ACC112 (cell line): ENCODE measurements around the gene SLC6A12.
"Not testable (repeated sequence)": the region's sequence is repeated elsewhere in the genome, so short reads cannot be mapped to it uniquely, and the experiment has no call there.

Source experiments
- H2AFZ ChIP-seq: fragments of 200-600 bp; sonication (generic); one replicate; pipeline ENCODE4 v1.6.0; 2017; ENCODE audit warnings: antibody characterized with exemption, low read length; ENCODE audit not compliant: unreplicated experiment
- H3K27ac ChIP-seq: fragments of 200-600 bp; sonication (generic); 2 replicates; pipeline ENCODE4 v1.5.1; 2014; ENCODE audit warnings: low read depth, mild to moderate bottlenecking, antibody characterized with exemption, low read length, moderate library complexity
- H3K27me3 ChIP-seq: fragments of 200-600 bp; sonication (generic); 2 replicates; pipeline ENCODE4 v1.6.1; 2014; ENCODE audit warnings: mild to moderate bottlenecking, antibody characterized with exemption, low read length, moderate library complexity, mixed read lengths; ENCODE audit not compliant: insufficient read depth
- H3K36me3 ChIP-seq: fragments of 200-600 bp; sonication (generic); 2 replicates; pipeline ENCODE4 v1.6.1; 2016; ENCODE audit warnings: mild to moderate bottlenecking, antibody characterized with exemption, low read length, moderate library complexity, mixed read lengths; ENCODE audit not compliant: insufficient read depth
- H3K4me1 ChIP-seq: fragments of 200-600 bp; sonication (generic); one replicate; pipeline ENCODE4 v1.6.1; 2016; ENCODE audit warnings: low read length, mixed read lengths; ENCODE audit not compliant: insufficient read depth, unreplicated experiment, control insufficient read depth
- H3K4me3 ChIP-seq: fragments of 200-600 bp; sonication (generic); 2 replicates; pipeline ENCODE4 v1.5.1; 2014; ENCODE audit warnings: mild to moderate bottlenecking, low read depth, low read length
- H3K79me2 ChIP-seq: fragments of 200-600 bp; sonication (generic); one replicate; pipeline ENCODE4 v1.6.0; 2016; ENCODE audit warnings: low read length; ENCODE audit not compliant: control insufficient read depth, unreplicated experiment, insufficient read depth

SLC6A12 gene

DNA sequence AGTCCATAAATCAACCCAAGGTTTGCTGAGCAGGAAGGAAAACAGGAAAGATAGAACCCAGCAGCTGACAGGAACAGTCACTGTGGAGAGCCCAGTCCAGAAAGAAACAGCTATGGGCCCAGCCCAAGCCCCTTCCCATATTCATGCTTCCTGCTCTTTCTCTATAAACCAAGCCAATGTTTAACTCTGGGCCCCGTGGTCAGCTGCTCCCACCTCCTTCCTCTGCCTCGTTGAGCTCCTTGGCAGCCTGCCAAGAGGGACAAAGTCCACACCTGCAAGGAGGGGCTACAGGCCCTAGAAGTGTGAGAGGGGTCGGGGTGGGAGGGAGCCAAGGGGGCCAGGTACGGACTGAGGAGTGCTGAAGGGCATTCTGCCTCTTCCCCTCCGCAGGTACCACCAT, 38.7 kb upstream of the SLC6A12 start:
- Histone ChIP-seq H3K27me3 (peaks cover 65% of the 10 kb centered on the region), H3K4me1 (no peaks in the 10 kb centered on the region), H3K36me3 (no peaks in the 10 kb centered on the region)

GRCh38 chr12:247271-247670, 33.3 kb upstream of the SLC6A12 start:
- H3K27ac ChIP-seq = no peak overlapping the region

More for the DNA sequence above, 38.7 kb upstream of the SLC6A12 start:
- Histone ChIP-seq H3K4me3 (no peak overlapping the region), H3K27ac (no peak overlapping the region), H3K79me2 (no peaks in the 10 kb centered on the region), H2AFZ (no peak overlapping the region)

GRCh38 chr12:243381-243780, 29.4 kb upstream of the SLC6A12 start:
- Histone ChIP-seq H3K4me1 (no peaks in the 10 kb centered on the region), H3K27ac (no peak overlapping the region), H3K36me3 (no peaks in the 10 kb centered on the region), H2AFZ (no peak overlapping the region), H3K4me3 (no peak overlapping the region), H3K27me3 (peaks cover 41% of the 10 kb centered on the region), H3K79me2 (no peaks in the 10 kb centered on the region)

More at GRCh38 chr12:247271-247670, 33.3 kb upstream of the SLC6A12 start:
- H3K79me2 ChIP-seq = no peaks in the 10 kb centered on the region
- H3K4me1 ChIP-seq = no peaks in the 10 kb centered on the region
- H3K36me3 ChIP-seq = no peaks in the 10 kb centered on the region
- no peak overlapping the region for H2AFZ ChIP-seq
- H3K4me3 ChIP-seq = no peak overlapping the region
- H3K27me3 ChIP-seq = peaks cover 45% of the 10 kb centered on the region

- peaks cover 40% of the 10 kb centered on the region for H3K27me3 ChIP-seq
- H2AFZ ChIP-seq = no peak overlapping the region
These were observed 28.5 kb upstream of the SLC6A12 start for GRCh38 chr12:242496-242895.

DNA sequence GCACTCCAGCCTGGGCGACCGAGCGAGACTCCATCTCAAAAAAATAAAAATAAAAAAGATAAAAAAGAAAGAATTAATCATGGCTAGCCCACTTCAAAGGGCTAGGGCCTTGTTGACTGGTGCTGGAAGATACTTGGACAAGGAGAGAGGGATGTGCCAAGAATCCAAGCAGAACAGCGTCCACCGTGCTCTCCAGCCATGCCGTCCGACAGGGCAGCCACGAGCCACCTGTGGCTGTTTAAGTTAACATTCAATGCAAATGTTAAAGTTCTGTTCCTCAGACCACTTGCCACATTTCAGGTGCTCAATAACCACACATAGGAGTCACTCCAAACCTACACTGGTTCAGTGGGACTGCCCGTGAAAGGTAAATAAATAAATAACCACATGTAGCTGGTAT, 27.3 kb upstream of the SLC6A12 start:
- Histone ChIP-seq H3K4me3 (no peak overlapping the region), H3K79me2 (no peaks in the 10 kb centered on the region), H3K4me1 (no peaks in the 10 kb centered on the region), H2AFZ (no peak overlapping the region), H3K27ac (no peak overlapping the region), H3K36me3 (no peaks in the 10 kb centered on the region), H3K27me3 (peaks cover 48% of the 10 kb centered on the region)

More at GRCh38 chr12:242496-242895, 28.5 kb upstream of the SLC6A12 start:
- H3K36me3 ChIP-seq = no peaks in the 10 kb centered on the region
- H3K79me2 ChIP-seq = no peaks in the 10 kb centered on the region
- H3K27ac ChIP-seq = no peak overlapping the region
- H3K4me1 ChIP-seq = no peaks in the 10 kb centered on the region
- no peak overlapping the region for H3K4me3 ChIP-seq

DNA sequence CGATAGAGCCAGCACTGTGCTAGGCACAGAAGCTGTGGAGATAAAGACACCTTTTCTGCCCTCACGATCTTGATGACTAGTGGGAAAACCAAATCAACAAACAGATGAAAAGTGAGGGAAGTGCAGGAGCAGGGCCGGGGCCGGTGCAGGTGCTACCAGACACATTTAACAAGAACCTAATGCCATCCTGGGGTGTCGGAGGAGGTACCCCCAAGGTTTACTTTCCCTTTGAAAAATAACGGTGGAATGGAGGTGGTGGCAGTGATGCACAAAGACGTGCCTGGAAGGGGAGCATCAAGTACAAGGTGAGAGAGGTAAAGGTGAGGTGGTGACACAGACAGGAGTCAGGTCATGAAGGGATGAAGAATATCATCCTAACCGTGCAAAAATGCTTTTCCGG, 26.6 kb upstream of the SLC6A12 start:
- H2AFZ ChIP-seq = no peak overlapping the region
- H3K27me3 ChIP-seq = peaks cover 48% of the 10 kb centered on the region
- no peaks in the 10 kb centered on the region for H3K36me3 ChIP-seq

DNA sequence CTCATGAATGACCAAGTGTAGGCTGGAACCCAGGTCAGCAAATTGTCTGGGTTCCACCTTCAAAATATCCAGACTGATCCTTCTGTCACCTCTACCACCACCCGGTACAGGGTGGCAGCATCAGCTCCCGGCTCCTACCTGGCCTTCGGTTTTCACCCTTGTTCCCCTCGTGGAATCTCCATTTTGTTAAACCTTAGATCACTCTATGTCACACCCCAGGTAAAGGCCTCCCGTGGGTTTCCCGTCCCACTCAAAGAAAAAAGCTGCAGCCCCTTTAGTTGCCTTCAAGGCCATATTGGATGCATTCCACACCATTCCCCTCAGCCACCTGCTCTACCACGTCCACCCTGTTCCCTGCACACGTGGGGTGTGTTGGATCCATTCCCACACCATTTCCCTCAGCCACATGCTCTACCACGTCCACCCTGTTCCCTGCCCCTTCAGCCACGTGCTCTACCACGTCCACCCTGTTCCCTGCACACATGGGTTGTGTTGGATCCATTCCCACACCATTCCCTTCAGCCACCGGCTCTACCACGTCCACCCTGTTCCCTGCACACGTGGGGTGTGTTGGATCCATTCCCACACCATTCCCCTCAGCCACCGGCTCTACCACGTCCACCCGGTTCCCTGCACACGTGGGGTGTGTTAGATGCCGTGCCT, 24.9 kb upstream of the SLC6A12 start:
- Histone ChIP-seq H3K27ac (no peak overlapping the region), H2AFZ (no peak overlapping the region)

More for the DNA sequence above, 26.6 kb upstream of the SLC6A12 start:
- H3K79me2 ChIP-seq = no peaks in the 10 kb centered on the region
- no peaks in the 10 kb centered on the region for H3K4me1 ChIP-seq
- no peak overlapping the region for H3K27ac ChIP-seq
- no peak overlapping the region for H3K4me3 ChIP-seq

GRCh38 chr12:238116-238515, 24.2 kb upstream of the SLC6A12 start:
- H3K27me3 ChIP-seq = peaks cover 38% of the 10 kb centered on the region; the same call in 1 of the 2 replicates
- H3K36me3 ChIP-seq = no peaks in the 10 kb centered on the region
- H3K4me3 ChIP-seq = no peak overlapping the region
- H3K79me2 ChIP-seq = no peaks in the 10 kb centered on the region
- no peaks in the 10 kb centered on the region for H3K4me1 ChIP-seq
- H3K27ac ChIP-seq = no peak overlapping the region
- H2AFZ ChIP-seq = no peak overlapping the region

More for the DNA sequence above, 24.9 kb upstream of the SLC6A12 start:
- no peaks in the 10 kb centered on the region for H3K79me2 ChIP-seq
- H3K36me3 ChIP-seq = no peaks in the 10 kb centered on the region
- no peaks in the 10 kb centered on the region for H3K4me1 ChIP-seq
- H3K4me3 ChIP-seq = no peak overlapping the region
- H3K27me3 ChIP-seq = peaks cover 37% of the 10 kb centered on the region

DNA sequence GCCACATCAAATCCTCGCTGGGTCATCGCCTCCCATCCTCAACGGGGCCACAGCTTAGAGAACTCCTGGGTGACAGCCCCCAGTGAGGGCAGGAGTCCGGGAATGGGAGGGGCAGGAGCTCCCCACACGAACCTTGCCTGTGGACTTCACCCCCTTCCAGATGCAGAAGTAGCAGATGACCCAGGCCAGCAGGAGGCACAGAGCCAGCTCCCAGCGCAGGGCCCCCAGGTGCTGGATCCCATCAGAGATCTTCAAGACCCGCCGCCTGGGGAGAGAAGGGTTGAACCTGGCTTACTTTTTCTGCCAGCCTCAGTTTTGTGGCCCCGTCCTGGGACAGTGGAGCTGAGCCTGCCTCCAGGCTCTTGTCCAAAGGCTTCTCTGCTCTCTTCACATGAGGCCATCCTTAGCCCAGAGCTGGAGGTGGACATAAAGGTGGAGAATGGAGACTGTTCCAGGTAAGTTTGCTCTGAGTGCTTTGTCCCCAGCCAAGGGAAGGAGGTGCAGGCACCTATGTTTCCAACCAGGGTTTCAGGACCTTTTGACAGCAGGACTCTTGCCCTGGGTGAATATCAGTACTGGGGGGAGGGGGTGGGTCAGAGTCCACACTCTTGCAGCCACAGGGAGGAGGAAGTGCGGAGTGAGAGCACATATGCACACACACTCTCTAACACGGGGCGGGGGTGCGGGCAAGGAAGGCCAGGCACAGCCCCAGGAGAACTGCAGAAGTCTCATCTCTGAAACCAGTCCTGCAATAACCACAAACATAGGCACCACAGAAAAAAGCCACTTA, 23.3 kb upstream of the SLC6A12 start:
- peaks cover 42% of the 10 kb centered on the region; the same call in 1 of the 2 replicates for H3K27me3 ChIP-seq
- H3K79me2 ChIP-seq = no peaks in the 10 kb centered on the region
- no peaks in the 10 kb centered on the region for H3K4me1 ChIP-seq
- no peak overlapping the region for H3K4me3 ChIP-seq
- H3K27ac ChIP-seq = no peak overlapping the region
- H2AFZ ChIP-seq = no peak overlapping the region
- H3K36me3 ChIP-seq = no peaks in the 10 kb centered on the region

- no peak overlapping the region for H2AFZ ChIP-seq
- peaks cover 43% of the 10 kb centered on the region; the same call in 1 of the 2 replicates for H3K27me3 ChIP-seq
- H3K4me1 ChIP-seq = no peaks in the 10 kb centered on the region
- no peak overlapping the region for H3K27ac ChIP-seq
- H3K36me3 ChIP-seq = no peaks in the 10 kb centered on the region
- no peaks in the 10 kb centered on the region for H3K79me2 ChIP-seq
- H3K4me3 ChIP-seq = no peak overlapping the region
These were observed 22.5 kb upstream of the SLC6A12 start for GRCh38 chr12:236445-236844.

DNA sequence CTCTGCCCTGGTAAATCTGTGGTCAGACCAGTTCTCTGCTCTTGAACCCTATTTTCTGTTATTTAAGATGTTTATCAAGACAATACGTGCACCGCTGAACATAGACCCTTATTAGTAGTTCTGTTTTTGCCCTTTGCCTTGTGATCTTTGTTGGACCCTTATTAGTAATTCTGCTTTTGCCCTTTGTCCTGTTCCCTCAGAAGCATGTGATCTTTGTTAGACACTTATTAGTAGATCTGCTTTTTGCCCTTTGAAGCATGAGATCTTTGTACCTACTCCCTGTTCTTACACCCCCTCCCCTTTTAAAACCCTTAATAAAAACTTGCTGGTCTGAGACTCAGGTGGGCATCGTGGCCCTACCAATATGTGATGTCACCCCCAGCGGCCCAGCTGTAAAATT, 22.0 kb upstream of the SLC6A12 start:
- H2AFZ ChIP-seq, H3K27ac ChIP-seq, H3K4me1 ChIP-seq, H3K36me3 ChIP-seq, H3K79me2 ChIP-seq, H3K4me3 ChIP-seq: not testable (repeated sequence)
- H3K27me3 ChIP-seq = peaks cover 46% of the 10 kb centered on the region
